ENCODE data around the gene TNFRSF13B. TPM values are rescaled to one million over a fixed set of nuclear protein-coding genes. Genes with fewer than 3 reads are reported as not detected.
A peak's percentile ranks its signal among the peaks of the same experiment; 100 is the strongest.

Gene TNFRSF13B
- total RNA-seq (not detected in 2 replicates), polyA plus RNA-seq (not detected in 2 replicates)

DNA sequence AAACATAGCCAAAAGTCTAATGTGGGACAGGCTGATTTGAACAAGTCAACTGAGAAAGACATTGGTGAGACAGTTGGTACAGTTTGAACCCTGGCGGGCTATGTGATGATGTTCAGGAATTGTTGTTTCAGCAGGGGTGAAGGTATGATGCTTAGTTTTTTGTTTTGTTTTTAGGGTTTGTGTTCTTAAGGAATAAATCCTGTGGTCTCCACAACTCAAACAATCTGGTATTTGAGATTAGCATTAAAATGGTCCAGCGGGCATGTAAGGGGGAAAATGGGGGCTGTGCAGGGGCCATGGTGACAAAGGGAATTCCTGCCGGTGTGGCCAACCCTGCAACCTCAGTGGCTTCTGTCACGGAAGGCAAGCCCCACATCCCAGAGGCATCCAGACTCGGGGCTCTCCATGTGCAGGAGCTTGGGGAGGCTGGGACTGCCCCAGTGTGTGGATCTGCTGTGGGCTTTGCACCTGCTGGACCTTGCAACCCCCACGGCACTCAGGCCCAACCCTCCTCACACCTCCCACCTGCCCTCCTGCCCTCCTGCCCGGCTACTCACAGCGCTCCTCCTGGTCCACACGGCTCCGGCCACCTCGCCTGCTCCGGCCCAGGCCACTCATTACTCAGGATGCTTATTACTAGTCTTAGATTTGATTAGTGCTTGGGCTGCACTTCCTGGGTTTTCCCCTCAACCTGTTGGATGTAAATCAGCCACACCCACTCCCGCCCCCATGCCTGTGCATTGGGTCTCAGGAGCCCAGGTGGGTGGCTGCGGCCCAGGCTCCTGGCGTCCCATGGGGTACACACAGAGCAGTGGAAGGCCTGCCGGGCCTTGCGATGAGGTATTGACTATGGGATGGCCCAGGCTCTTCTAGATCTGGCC is at the start of gene TNFRSF13B:
Gene TNFRSF13B, minus strand, starts transcription at position 661 of the 881 bp plus-strand sequence. Its CDS starts 43 bp downstream, at position 618.
- Histone ChIP-seq H3K36me3 (no peaks in the 10 kb centered on the region), H3K9me3 (ENCODE audit: low read depth) (no peaks in the 10 kb centered on the region), H3K27me3 (no peaks in the 10 kb centered on the region), H3K4me1 (ENCODE audit: low read depth) (no peaks in the 10 kb centered on the region), H3K4me3 (no peak within 1 kb of the TSS), H3K27ac (no peak within 1 kb of the TSS)
- TF ChIP-seq, protein P1, sequence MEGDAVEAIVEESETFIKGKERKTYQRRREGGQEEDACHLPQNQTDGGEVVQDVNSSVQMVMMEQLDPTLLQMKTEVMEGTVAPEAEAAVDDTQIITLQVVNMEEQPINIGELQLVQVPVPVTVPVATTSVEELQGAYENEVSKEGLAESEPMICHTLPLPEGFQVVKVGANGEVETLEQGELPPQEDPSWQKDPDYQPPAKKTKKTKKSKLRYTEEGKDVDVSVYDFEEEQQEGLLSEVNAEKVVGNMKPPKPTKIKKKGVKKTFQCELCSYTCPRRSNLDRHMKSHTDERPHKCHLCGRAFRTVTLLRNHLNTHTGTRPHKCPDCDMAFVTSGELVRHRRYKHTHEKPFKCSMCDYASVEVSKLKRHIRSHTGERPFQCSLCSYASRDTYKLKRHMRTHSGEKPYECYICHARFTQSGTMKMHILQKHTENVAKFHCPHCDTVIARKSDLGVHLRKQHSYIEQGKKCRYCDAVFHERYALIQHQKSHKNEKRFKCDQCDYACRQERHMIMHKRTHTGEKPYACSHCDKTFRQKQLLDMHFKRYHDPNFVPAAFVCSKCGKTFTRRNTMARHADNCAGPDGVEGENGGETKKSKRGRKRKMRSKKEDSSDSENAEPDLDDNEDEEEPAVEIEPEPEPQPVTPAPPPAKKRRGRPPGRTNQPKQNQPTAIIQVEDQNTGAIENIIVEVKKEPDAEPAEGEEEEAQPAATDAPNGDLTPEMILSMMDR (IDR thresholded peaks at IDR 0.05; ENCODE audit: low read depth, low read length), result no peak
- DNase-seq (ENCODE audit: low read depth in 1 of 2, low spot score in 1 of 2), result no peak

DNA sequence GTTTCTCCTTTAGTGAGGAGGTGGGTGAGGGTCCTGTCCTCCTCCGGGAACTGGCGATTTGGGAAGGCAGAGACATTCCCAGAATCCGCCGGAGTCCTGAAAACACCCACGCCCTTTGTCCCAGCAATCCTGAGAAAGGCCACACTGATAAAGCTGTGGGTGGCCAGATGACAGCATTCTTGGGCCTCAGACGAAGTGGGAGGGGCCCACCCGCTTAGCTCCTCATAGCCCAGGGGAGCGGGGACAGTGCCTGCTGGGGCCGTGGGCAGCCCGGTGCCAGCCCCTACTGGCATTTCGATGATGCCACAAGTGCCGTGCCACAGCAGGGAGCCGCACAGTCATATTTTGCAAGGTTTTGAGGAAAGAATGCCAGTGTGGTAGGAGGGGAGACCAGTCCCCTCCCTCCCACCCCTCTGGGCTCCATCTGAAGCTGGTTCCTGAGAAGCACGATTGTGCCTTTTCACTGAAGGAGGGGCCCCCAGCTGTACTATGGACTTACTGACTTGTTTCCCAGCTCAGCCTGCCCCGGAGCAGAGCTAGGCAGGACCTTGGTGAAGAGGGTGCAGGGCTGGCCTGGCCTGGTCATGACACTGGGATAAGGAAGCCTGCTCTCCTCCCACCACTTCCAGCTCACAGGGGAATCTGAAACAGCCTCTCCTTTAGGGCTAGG is 49.4 kb upstream of the TNFRSF13B start:
- H3K4me1 ChIP-seq (ENCODE audit: low read depth), result peaks cover 25% of the 10 kb centered on the region
- TF ChIP-seq, protein P1 (IDR thresholded peaks at IDR 0.05; ENCODE audit: low read depth, low read length), result no peak
- no peaks in the 10 kb centered on the region for H3K9me3 ChIP-seq (ENCODE audit: low read depth)
- no peak overlapping the region for H3K4me3 ChIP-seq
- H3K36me3 ChIP-seq, result no peaks in the 10 kb centered on the region
- peak; percentile 57 to 63 for DNase-seq (ENCODE audit: low read depth in 1 of 2, low spot score in 1 of 2)
- H3K27ac ChIP-seq, result no peak overlapping the region
- no peaks in the 10 kb centered on the region for H3K27me3 ChIP-seq

DNA sequence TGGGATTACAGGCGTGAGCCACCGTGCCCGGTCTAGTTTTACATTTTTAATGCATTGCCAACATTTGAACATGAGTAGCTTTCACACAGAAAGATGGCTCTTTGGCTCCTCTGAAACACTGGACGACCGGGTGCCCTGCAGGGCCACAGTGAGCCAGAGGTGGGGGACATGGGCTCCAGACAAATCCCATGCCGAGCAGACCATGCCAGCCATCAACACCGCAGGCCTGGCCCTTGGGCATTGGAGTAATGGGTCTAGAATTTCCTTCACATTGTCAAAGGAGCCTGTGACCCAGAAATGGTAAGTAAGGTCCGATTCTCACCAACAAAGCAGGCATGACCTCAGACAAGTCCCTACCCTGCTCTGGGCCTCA is 48.9 kb upstream of the TNFRSF13B start:
- DNase-seq (ENCODE audit: low read depth in 1 of 2, low spot score in 1 of 2), result no peak
- H3K4me3 ChIP-seq, result no peak overlapping the region
- no peak overlapping the region for H3K27ac ChIP-seq
- H3K36me3 ChIP-seq, result no peaks in the 10 kb centered on the region
- TF ChIP-seq, protein P1 (IDR thresholded peaks at IDR 0.05; ENCODE audit: low read depth, low read length), result no peak
- H3K4me1 ChIP-seq (ENCODE audit: low read depth), result peaks cover 23% of the 10 kb centered on the region
- H3K9me3 ChIP-seq (ENCODE audit: low read depth), result no peaks in the 10 kb centered on the region
- H3K27me3 ChIP-seq, result no peaks in the 10 kb centered on the region

DNA sequence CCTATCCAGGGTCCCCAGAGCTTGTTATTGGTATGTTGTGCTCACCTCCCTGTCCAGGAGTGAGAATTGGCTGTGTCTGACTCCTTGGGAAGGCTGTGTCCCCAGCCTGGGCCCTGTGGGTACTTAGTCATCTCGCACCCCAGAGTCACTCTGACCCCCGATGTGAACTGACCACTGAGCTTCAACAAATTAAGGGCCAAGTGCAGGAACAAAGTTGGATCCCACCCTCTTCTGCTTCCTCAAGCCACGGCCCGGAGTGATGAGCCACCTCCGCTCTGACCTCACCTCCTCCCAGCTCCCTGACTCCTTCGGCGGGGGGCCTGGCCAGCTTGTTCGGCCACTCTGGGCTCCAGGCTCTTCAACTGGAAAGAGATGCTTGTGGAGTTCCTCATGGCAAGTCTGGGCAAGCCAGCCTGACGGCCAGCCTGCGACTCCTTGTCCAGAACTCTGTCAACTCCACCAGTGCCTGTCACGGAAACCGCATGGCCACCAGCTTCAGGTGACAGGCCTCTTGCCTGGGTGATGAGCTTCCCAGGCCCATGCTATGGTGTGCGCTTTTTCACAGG is 48.1 kb upstream of the TNFRSF13B start:
- Histone ChIP-seq H3K4me1 (ENCODE audit: low read depth) (peaks cover 16% of the 10 kb centered on the region), H3K36me3 (no peaks in the 10 kb centered on the region), H3K4me3 (no peak overlapping the region), H3K27me3 (no peaks in the 10 kb centered on the region), H3K27ac (no peak overlapping the region), H3K9me3 (ENCODE audit: low read depth) (no peaks in the 10 kb centered on the region)
- TF ChIP-seq, protein P1 (IDR thresholded peaks at IDR 0.05; ENCODE audit: low read depth, low read length), result no peak
- DNase-seq (ENCODE audit: low read depth in 1 of 2, low spot score in 1 of 2), result no peak

DNA sequence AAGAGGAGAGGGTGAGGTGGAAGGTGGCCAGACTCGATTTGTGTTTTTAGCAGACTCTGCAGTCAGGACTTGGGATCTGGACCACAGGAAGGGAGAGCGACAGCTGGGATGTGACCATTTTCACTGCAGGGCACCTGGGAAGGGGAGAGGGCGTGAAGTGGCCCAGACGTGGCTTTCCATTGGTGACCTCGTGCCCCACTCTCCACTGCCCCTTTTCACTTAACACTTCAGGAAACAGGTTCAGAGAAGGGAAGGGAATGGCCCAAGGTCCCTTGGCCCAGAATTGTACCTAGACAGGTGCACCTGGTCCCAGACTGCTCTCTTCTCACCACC is 47.5 kb upstream of the TNFRSF13B start:
- TF ChIP-seq, protein P1 (IDR thresholded peaks at IDR 0.05; ENCODE audit: low read depth, low read length), result no peak

More for the DNA sequence above, 47.5 kb upstream of the TNFRSF13B start:
- Histone ChIP-seq H3K27me3 (peaks cover under 1% of the 10 kb centered on the region), H3K27ac (no peak overlapping the region), H3K9me3 (ENCODE audit: low read depth) (no peaks in the 10 kb centered on the region), H3K36me3 (no peaks in the 10 kb centered on the region), H3K4me3 (no peak overlapping the region), H3K4me1 (ENCODE audit: low read depth) (peaks cover 12% of the 10 kb centered on the region)
- DNase-seq (ENCODE audit: low read depth in 1 of 2, low spot score in 1 of 2), result no peak
